H1 (cell line): Measurements from ENCODE around the gene WNT11. TPM values are rescaled to one million over a fixed set of nuclear protein-coding genes. Genes with fewer than 3 reads are reported as not detected.

Experiments
- EGR1 ChIP-seq: IDR thresholded peaks from 2 replicates; pipeline ENCODE4 v1.6.1; 2011; ENCODE audit warnings: low read depth, low read length, borderline replicate concordance
- EP300 ChIP-seq, 2 experiments: IDR thresholded peaks; 1 replicate in 1 of 2; 2 replicates in 1 of 2; pipeline ENCODE4 v1.6.1; 2011 to 2012; ENCODE audit warnings: low read depth in 2 of 2, low read length in 2 of 2, mild to moderate bottlenecking in 2 of 2, borderline replicate concordance in 1 of 2, inconsistent platforms in 1 of 2, moderate library complexity in 1 of 2
- GTF2F1 ChIP-seq: IDR thresholded peaks from 2 replicates; pipeline ENCODE4 v1.6.1; 2012; ENCODE audit warnings: low read depth, low read length, improper control_type of control experiment, borderline replicate concordance
- MAX ChIP-seq: IDR thresholded peaks from 2 replicates; pipeline ENCODE4 v1.6.1; 2012; ENCODE audit warnings: inconsistent platforms
- NRF1 ChIP-seq: IDR thresholded peaks from 2 replicates; pipeline ENCODE4 v1.6.1; 2011; ENCODE audit warnings: mild to moderate bottlenecking, low read depth, low read length, improper control_type of control experiment
- RFX5 ChIP-seq: IDR thresholded peaks from 2 replicates; pipeline ENCODE4 v1.6.1; 2011; ENCODE audit warnings: low read depth, low read length, improper control_type of control experiment, borderline replicate concordance
- polyA plus RNA-seq, 7 experiments: library from polyadenylated mRNA; depleted of rRNA in 3 of 7; stranded (reverse) in 5 of 7; unstranded in 2 of 7; fragments of >200 nt in 5 of 7; fragments of 200-250 nt in 2 of 7; gene quantifications; 1 replicate in 5 of 7; 2 replicates in 1 of 7; 4 replicates in 1 of 7; pipeline versions ENCODE4 v1.2.1 to v1.2.3, GENCODE V29; 2011 to 2013; ENCODE audit warnings: missing spikeins in 2 of 7, mixed read lengths in 2 of 7
- total RNA-seq: library from RNA; stranded (reverse); fragmentation: NEBNext Ultra II Directional; extraction: Animal tissue kit (Norgen Biotek cat#: 25700); gene quantifications from 2 replicates; pipeline ENCODE4 v1.2.1, GENCODE V29; 2021

Gene WNT11
- total and polyA plus RNA-seq, 2 of the 8 experiments (the other 6 are each of a cell fraction or from before 2014, with no cell fraction given): 0.11 to 0.45 TPM

- TF ChIP-seq MAX: no peak
- no peak for TF ChIP-seq RFX5
- TF ChIP-seq NRF1: no peak
- no peak for TF ChIP-seq EP300 (IDR thresholded peaks at IDR 0.05; ENCODE audit: borderline replicate concordance in 1 of 2, low read depth in 2 of 2, low read length in 2 of 2)
- no peak for TF ChIP-seq EGR1
- no peak for TF ChIP-seq GTF2F1
These were observed 3.0 kb downstream of the WNT11 start (continued) for GRCh38 chr11:76203131-76203925.
